Transverse colon (tissue), 4 donors: Measurements from ENCODE around the gene STON2.

Experiments
- EP300 ChIP-seq: sonication (generic); formaldehyde crosslinking; IDR thresholded peaks from one replicate; pipeline ENCODE4 v1.6.1; 2017; ENCODE audit warnings: antibody characterized with exemption, low read depth
- POLR2A ChIP-seq: fragments of 450-650 bp; IDR thresholded peaks from one replicate; pipeline ENCODE4 v1.6.1; 2016; ENCODE audit warnings: antibody characterized with exemption, mild to moderate bottlenecking, moderate library complexity
- POLR2AphosphoS5 ChIP-seq, 3 donors: sonication (generic); formaldehyde crosslinking; IDR thresholded peaks; one replicate each; pipeline ENCODE4 v1.6.1; 2016; ENCODE audit warnings: antibody characterized with exemption in 3 of 3
- TF ChIP-seq, protein P1 (sequence below), 5 experiments: fragments of 200-600 bp in 3 of 5; fragments of 450-650 bp in 2 of 5; sonication (generic) in 3 of 5; IDR thresholded peaks; 1 replicate in 2 of 5; 2 replicates in 3 of 5; pipeline ENCODE4 v1.5.1; 2016 to 2017; ENCODE audit warnings: antibody characterized with exemption in 5 of 5, inconsistent platforms in 3 of 5, mild to moderate bottlenecking in 2 of 5, moderate library complexity in 1 of 5

DNA sequence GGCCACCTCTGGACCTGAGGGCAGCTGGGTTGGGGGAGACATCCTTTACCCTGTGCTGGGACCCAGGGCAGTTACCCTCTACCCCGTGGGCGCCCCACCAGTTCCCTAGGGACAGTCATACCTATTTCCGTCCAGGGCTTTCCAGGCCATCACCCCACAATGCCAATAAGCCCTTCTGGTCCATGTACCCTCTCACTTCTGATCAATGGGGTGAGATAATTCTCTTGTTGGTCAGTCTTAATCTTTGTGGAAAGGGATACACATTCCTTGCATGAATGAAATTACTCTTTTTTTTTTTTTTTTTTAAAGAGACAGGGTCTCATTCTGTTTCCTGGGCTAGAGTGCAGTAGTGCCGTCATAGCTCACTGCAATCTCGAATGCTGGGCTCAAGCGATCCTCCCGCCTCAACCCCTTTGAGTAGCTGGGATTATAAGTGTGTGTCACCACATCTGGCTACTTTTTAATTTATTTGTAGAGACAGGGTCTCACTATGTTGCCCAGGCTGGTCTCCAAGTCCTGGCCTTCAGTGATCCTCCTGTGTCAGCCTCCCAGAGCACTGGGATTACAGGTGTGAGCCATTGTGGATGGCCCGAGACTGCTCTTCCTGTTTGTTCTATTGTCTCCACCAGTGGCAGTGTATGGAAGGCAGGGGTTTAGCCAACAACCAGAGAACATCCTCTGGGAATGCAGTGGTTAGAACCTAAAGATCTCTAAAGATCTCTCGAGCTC lies 46.3 kb upstream of the STON2 start:
- TF ChIP-seq POLR2A (no peak), EP300 (no peak), POLR2AphosphoS5 (IDR thresholded peaks at IDR 0.05) (no peak)
- TF ChIP-seq, protein P1, sequence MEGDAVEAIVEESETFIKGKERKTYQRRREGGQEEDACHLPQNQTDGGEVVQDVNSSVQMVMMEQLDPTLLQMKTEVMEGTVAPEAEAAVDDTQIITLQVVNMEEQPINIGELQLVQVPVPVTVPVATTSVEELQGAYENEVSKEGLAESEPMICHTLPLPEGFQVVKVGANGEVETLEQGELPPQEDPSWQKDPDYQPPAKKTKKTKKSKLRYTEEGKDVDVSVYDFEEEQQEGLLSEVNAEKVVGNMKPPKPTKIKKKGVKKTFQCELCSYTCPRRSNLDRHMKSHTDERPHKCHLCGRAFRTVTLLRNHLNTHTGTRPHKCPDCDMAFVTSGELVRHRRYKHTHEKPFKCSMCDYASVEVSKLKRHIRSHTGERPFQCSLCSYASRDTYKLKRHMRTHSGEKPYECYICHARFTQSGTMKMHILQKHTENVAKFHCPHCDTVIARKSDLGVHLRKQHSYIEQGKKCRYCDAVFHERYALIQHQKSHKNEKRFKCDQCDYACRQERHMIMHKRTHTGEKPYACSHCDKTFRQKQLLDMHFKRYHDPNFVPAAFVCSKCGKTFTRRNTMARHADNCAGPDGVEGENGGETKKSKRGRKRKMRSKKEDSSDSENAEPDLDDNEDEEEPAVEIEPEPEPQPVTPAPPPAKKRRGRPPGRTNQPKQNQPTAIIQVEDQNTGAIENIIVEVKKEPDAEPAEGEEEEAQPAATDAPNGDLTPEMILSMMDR (IDR thresholded peaks at IDR 0.05), result no peak
